Activated CD8-positive, alpha-beta T cell treated with anti-CD3 and anti-CD28 coated beads for 36 hours (primary cell): Measurements from ENCODE around the gene TGFBI. TPM values are rescaled to one million over a fixed set of nuclear protein-coding genes. Genes with fewer than 3 reads are reported as not detected.

Experiments used
- ATAC-seq: fragments of 200-7000 bp; cut with Tn5 transposase; one replicate; pipeline ENCODE4 v1.10.0; 2021; ENCODE audit warnings: mild to moderate bottlenecking, moderate library complexity
- CTCF ChIA-PET: fragments of 350-600 bp; sonication (Branson Sonifier 250); formaldehyde crosslinking; loops from one replicate; lab custom pipeline; 2021; ENCODE audit warnings: antibody characterized with exemption; lab: Charles Lee
- POLR2A ChIA-PET: fragments of 350-600 bp; sonication (Branson Sonifier 250); formaldehyde crosslinking; loops from one replicate; lab custom pipeline; 2021; ENCODE audit warnings: antibody characterized with exemption; lab: Charles Lee
- DNase-seq: peaks from one replicate; pipeline ENCODE4 v3.0.0-alpha.2; 2020
- H3K27ac Mint-ChIP-seq: one replicate; pipeline ENCODE4 v1.8.0; 2021; ENCODE audit warnings: mild to moderate bottlenecking, mixed read lengths
- H3K27me3 Mint-ChIP-seq: one replicate; pipeline ENCODE4 v1.8.0; 2021; ENCODE audit warnings: mixed read lengths
- H3K36me3 Mint-ChIP-seq: one replicate; pipeline ENCODE4 v1.8.0; 2021; ENCODE audit warnings: low read depth, mixed read lengths
- H3K4me1 Mint-ChIP-seq: one replicate; pipeline ENCODE4 v1.8.0; 2021; ENCODE audit warnings: low read depth, mixed read lengths
- H3K4me3 Mint-ChIP-seq: one replicate; pipeline ENCODE4 v1.8.0; 2021; ENCODE audit warnings: mild to moderate bottlenecking, moderate library complexity, mixed read lengths
- H3K9me3 Mint-ChIP-seq: one replicate; pipeline ENCODE4 v1.8.0; 2021; ENCODE audit warnings: mixed read lengths
- intact Hi-C: fragments of 100-400 bp; cut with micrococcal nuclease; formaldehyde crosslinking; loops from one replicate; pipeline ENCODE4 v1.10.0; 2022
- total RNA-seq, 2 experiments: library from RNA; stranded (reverse); gene quantifications; one replicate each; pipeline ENCODE4 v1.2.3, GENCODE V29; 2021
- TF ChIP-seq, protein P1 (sequence below): fragments of 200-600 bp; IDR thresholded peaks from one replicate; pipeline ENCODE4 v1.8.0; 2022; ENCODE audit warnings: antibody characterized with exemption, mild to moderate bottlenecking

TGFBI gene
- total RNA-seq, 2 experiments from 2014 or later: not detected

DNA sequence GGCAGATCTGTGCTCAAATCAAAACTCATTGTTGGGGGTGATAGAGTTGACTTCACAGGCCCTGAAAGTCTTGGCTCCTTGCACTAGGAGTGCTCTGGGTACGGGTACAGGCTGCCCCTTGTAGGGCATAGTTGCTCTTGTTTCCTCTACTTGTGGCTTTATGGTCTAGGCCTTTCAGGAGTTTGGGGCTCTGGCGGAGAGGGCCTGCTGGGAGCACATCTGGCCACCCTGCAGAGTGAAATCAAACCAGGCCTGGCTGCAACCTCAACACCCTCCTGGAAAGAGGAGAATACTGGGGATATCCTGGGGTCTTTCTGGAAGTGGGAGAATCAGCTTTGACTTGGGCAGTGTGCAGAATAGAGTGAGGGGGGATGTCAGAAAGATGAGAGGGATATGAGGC lies 1.5 kb downstream of the TGFBI start:
- Mint-ChIP-seq H3K27me3 (peaks cover 31% of the 10 kb centered on the region), H3K4me3 (no peak overlapping the region), H3K27ac (no peak overlapping the region), H3K9me3 (no peaks in the 10 kb centered on the region), H3K4me1 (no peaks in the 10 kb centered on the region), H3K36me3 (no peaks in the 10 kb centered on the region)
- POLR2A ChIA-PET: no interaction called here
- TF ChIP-seq, protein P1, sequence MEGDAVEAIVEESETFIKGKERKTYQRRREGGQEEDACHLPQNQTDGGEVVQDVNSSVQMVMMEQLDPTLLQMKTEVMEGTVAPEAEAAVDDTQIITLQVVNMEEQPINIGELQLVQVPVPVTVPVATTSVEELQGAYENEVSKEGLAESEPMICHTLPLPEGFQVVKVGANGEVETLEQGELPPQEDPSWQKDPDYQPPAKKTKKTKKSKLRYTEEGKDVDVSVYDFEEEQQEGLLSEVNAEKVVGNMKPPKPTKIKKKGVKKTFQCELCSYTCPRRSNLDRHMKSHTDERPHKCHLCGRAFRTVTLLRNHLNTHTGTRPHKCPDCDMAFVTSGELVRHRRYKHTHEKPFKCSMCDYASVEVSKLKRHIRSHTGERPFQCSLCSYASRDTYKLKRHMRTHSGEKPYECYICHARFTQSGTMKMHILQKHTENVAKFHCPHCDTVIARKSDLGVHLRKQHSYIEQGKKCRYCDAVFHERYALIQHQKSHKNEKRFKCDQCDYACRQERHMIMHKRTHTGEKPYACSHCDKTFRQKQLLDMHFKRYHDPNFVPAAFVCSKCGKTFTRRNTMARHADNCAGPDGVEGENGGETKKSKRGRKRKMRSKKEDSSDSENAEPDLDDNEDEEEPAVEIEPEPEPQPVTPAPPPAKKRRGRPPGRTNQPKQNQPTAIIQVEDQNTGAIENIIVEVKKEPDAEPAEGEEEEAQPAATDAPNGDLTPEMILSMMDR: no peak
- intact Hi-C loops: no loop called here
- DNase-seq (no peak), ATAC-seq (no peak)
- CTCF ChIA-PET: no interaction called here

DNA sequence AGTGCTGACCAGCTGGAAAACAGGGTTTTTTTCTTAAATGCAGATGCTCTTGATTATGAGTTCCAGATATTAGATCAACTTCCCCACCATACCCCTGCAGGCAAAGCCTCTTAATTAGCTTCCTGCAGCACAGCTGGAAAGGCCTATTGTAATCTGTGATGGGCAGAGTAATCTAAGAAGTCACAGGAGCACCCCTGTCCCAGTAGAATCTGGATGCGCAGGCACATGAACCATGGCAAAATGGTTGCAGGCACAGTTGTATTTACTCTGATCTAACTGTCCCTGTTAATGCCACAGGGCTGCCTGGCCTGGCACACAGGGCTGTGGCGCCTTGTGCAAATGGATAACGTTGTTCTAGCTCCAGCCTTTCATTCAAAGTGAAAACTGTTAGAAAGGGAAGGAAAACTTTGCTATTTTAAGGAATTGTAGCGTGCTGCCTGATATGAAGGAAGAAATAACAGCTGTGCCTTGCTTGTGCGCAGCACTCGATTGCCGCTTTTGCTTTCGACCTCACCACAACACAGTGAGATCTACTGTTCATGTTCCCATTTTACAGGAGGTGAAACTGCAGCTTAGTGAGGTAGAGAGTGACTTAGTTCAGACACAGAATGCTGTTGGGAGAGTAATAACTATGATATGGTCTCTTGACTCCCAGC lies 2.3 kb downstream of the TGFBI start:
- no peaks in the 10 kb centered on the region for H3K9me3 Mint-ChIP-seq
- DNase-seq (no peak), ATAC-seq (no peak)
- H3K27me3 Mint-ChIP-seq: peaks cover 31% of the 10 kb centered on the region
- H3K4me3 Mint-ChIP-seq: no peak overlapping the region
- TF ChIP-seq, protein P1: no peak
- ChIA-PET CTCF (interaction anchor here (0.8 to 1.0 kb wide), 3 partner anchors 27 to 139 kb away, joined by 3 read pairs; no protein-coding TSS in a partner anchor), POLR2A (no interaction called here)
- H3K4me1 Mint-ChIP-seq: peaks cover 3% of the 10 kb centered on the region
- H3K27ac Mint-ChIP-seq: no peak overlapping the region
- H3K36me3 Mint-ChIP-seq: no peaks in the 10 kb centered on the region
- intact Hi-C loops: no loop called here

DNA sequence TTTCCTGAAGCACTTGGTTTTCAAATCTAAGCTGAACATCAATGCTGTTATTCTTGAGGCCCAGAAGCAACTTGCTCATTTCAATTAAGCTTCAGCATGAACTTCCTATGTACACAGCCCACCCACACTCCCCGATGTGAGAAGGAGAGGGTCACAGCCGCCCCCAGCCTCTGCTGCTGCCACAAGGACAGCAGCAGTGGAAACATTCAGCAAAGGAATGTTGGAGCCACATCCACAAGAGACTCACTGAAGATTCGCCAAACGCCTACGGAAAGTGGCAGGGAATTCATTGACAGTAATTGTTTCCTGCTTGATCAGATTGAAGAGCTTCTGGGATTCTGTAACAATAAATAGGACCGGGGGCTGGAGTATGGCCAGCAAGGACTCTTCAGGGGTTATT lies 2.9 kb downstream of the TGFBI start:
- CTCF ChIA-PET: interaction anchor here (0.8 to 1.0 kb wide), 2 partner anchors 87 to 140 kb away, joined by 3 read pairs; no protein-coding TSS in a partner anchor
- Mint-ChIP-seq H3K9me3 (no peaks in the 10 kb centered on the region), H3K4me1 (peaks cover 7% of the 10 kb centered on the region), H3K4me3 (no peak overlapping the region), H3K36me3 (no peaks in the 10 kb centered on the region), H3K27me3 (peaks cover 27% of the 10 kb centered on the region), H3K27ac (no peak overlapping the region)
- TF ChIP-seq, protein P1: no peak
- POLR2A ChIA-PET: no interaction called here
- intact Hi-C loops: no loop called here
- DNase-seq: no peak
- ATAC-seq: no peak

DNA sequence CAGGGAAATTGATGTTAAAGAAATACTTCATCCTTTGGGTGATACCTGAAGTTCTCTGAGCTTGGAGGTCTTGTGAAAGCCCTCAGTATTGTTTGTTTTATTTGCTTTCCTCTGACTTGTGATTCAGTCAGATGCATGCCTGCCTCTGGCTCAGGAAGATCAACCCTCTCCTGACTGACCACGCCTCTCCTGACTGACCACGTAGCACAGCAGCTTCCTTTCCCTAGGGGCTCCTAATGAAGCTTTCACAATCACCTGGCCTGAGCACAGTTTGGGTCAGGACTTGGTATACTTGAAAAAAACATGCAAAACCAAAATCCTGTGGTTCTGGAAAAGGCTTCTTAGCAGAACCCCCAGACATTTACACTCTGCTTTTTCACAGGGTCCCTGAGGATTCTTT lies 3.8 kb downstream of the TGFBI start:
- Mint-ChIP-seq H3K27ac (no peak overlapping the region), H3K4me1 (peaks cover 16% of the 10 kb centered on the region), H3K36me3 (peaks cover under 1% of the 10 kb centered on the region), H3K27me3 (peaks cover 20% of the 10 kb centered on the region), H3K4me3 (no peak overlapping the region), H3K9me3 (no peaks in the 10 kb centered on the region)
- no peak for ATAC-seq
- POLR2A ChIA-PET: interaction anchor here (0.7 kb wide), 1 partner anchor 8 kb away, joined by 3 read pairs; no protein-coding TSS in a partner anchor
- intact Hi-C loops: no loop called here
- no peak for DNase-seq
- TF ChIP-seq, protein P1: no peak
- CTCF ChIA-PET: no interaction called here

DNA sequence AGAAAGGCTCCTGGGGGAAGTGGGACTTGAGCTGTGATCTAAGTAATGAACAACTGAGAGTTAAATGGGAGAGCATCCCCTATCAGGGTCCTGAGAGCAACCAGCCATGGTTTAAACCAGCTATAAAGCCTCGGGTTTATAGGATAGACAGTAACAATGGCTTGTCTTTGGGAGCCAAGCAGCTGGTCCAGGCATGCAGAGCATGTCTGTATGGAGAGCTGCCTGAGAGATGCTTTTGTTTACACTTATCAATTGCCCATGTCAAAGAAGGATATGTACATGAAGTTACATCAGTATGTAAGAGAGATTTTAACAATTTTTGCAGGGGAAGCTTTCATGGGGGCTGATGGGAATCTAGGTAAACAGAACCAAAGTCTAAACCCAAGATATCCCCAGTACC lies 4.4 kb downstream of the TGFBI start:
- Mint-ChIP-seq H3K9me3 (peaks cover 2% of the 10 kb centered on the region), H3K27ac (no peak overlapping the region), H3K4me1 (peaks cover 20% of the 10 kb centered on the region), H3K4me3 (no peak overlapping the region), H3K27me3 (peaks cover 13% of the 10 kb centered on the region), H3K36me3 (peaks cover 3% of the 10 kb centered on the region)
- intact Hi-C loops: no loop called here
- ChIA-PET CTCF (no interaction called here), POLR2A (interaction anchor here (0.7 kb wide), 1 partner anchor 9 kb away, joined by 3 read pairs; no protein-coding TSS in a partner anchor)
- TF ChIP-seq, protein P1: no peak
- DNase-seq: no peak
- ATAC-seq: no peak
